HepG2 (cell line): ENCODE results near the gene CKS1B. TPM values are rescaled to one million over a fixed set of nuclear protein-coding genes. Genes with fewer than 3 reads are reported as not detected.
A peak's percentile ranks its signal among the peaks of the same experiment; 100 is the strongest.

Experiments
- CREB1 ChIP-seq, 2 experiments: fragments of 450-650 bp in 1 of 2; IDR thresholded peaks; 2 replicates each; pipeline ENCODE4 v1.6.1; 2016 to 2017; ENCODE audit warnings: control low read depth in 1 of 2, mild to moderate bottlenecking in 1 of 2, missing compliant biosample characterization in 1 of 2, missing genetic modification characterization in 1 of 2
- DNMT3B ChIP-seq: conservative IDR thresholded peaks from 2 replicates; pipeline ENCODE4 v1.6.1; 2016; ENCODE audit warnings: missing biosample characterization, control low read depth
- EHMT2 ChIP-seq: fragments of 200-600 bp; sonication (generic); IDR thresholded peaks from 2 replicates; pipeline ENCODE4 v1.7.0; 2017; ENCODE audit warnings: antibody characterized with exemption, low read depth, low read length, borderline replicate concordance
- EZH2 ChIP-seq: conservative IDR thresholded peaks from 2 replicates; pipeline ENCODE4 v1.6.1; 2012; ENCODE audit warnings: mild to moderate bottlenecking, low read depth, low read length, moderate library complexity
- FOXJ3 ChIP-seq: sonication (generic); formaldehyde crosslinking; IDR thresholded peaks from 2 replicates; pipeline ENCODE4 v1.4.0; 2020; ENCODE audit warnings: missing genetic modification reagents, mild to moderate bottlenecking, borderline replicate concordance
- FOXK1 ChIP-seq: sonication (generic); formaldehyde crosslinking; IDR thresholded peaks from 2 replicates; pipeline ENCODE4 v1.4.0; 2020; ENCODE audit warnings: low read depth, missing genetic modification reagents, borderline replicate concordance
- JDP2 ChIP-seq: sonication (generic); formaldehyde crosslinking; IDR thresholded peaks from 2 replicates; pipeline ENCODE4 v1.8.1; 2022; ENCODE audit warnings: missing genetic modification reagents, borderline replicate concordance
- KDM4B ChIP-seq: sonication (generic); formaldehyde crosslinking; IDR thresholded peaks from 2 replicates; pipeline ENCODE4 v1.4.0; 2020; ENCODE audit warnings: missing genetic modification reagents
- TEAD2 ChIP-seq: sonication (generic); formaldehyde crosslinking; IDR thresholded peaks from 2 replicates; pipeline ENCODE4 v1.9.0; 2021; ENCODE audit warnings: missing genetic modification reagents
- TEF ChIP-seq: sonication (generic); formaldehyde crosslinking; IDR thresholded peaks from 2 replicates; pipeline ENCODE4 v1.5.0; 2020; ENCODE audit warnings: missing genetic modification reagents
- ZBTB43 ChIP-seq: sonication (generic); formaldehyde crosslinking; conservative IDR thresholded peaks from 2 replicates; pipeline ENCODE4 v1.4.0; 2020; ENCODE audit warnings: missing genetic modification reagents
- ZNF17 ChIP-seq: sonication (generic); formaldehyde crosslinking; IDR thresholded peaks from 2 replicates; pipeline ENCODE4 v1.5.0; 2020; ENCODE audit warnings: mild to moderate bottlenecking, missing genetic modification reagents
- ZNF251 ChIP-seq: sonication (generic); formaldehyde crosslinking; IDR thresholded peaks from 2 replicates; pipeline ENCODE4 v1.9.0; 2021; ENCODE audit warnings: mild to moderate bottlenecking, missing genetic modification reagents
- ZNF256 ChIP-seq: sonication (generic); formaldehyde crosslinking; conservative IDR thresholded peaks from 2 replicates; pipeline ENCODE4 v1.4.0; 2020; ENCODE audit warnings: missing genetic modification reagents
- ZNF607 ChIP-seq: sonication (generic); formaldehyde crosslinking; IDR thresholded peaks from 2 replicates; pipeline ENCODE4 v1.5.1; 2020; ENCODE audit warnings: missing genetic modification reagents, mild to moderate bottlenecking, borderline replicate concordance
- ZNF615 ChIP-seq: sonication (generic); formaldehyde crosslinking; IDR thresholded peaks from 2 replicates; pipeline ENCODE4 v1.5.0; 2020; ENCODE audit warnings: mild to moderate bottlenecking, missing genetic modification reagents, borderline replicate concordance
- ZNF646 ChIP-seq: sonication (generic); formaldehyde crosslinking; IDR thresholded peaks from 2 replicates; pipeline ENCODE4 v1.9.0; 2021; ENCODE audit warnings: mild to moderate bottlenecking, missing genetic modification reagents
- ZNF781 ChIP-seq: sonication (generic); formaldehyde crosslinking; IDR thresholded peaks from 2 replicates; pipeline ENCODE4 v1.5.1; 2020; ENCODE audit warnings: borderline replicate concordance, mild to moderate bottlenecking, missing genetic modification reagents; ENCODE audit errors: not compliant biosample characterization
- ZNF83 ChIP-seq: sonication (generic); formaldehyde crosslinking; IDR thresholded peaks from 2 replicates; pipeline ENCODE4 v1.4.0; 2020; ENCODE audit warnings: missing genetic modification reagents, mild to moderate bottlenecking, borderline replicate concordance
- polyA plus RNA-seq, 8 experiments: library from polyadenylated mRNA; depleted of rRNA in 3 of 8; stranded (reverse) in 7 of 8; unstranded in 1 of 8; fragments of >200 nt; fragmentation: Illumina TruSeq in 4 of 8; extraction: Trizol in 4 of 8; gene quantifications; 2 replicates each; pipeline versions ENCODE4 v1.2.1 to v1.2.3, GENCODE V29; 2011 to 2016; ENCODE audit warnings: low read depth in 4 of 8, missing spikeins in 1 of 8, mixed read lengths in 1 of 8; ENCODE audit not compliant: insufficient read depth in 1 of 8
- total RNA-seq, 5 experiments: library from RNA; depleted of rRNA; stranded (reverse); fragments of >200 nt; fragmentation: Illumina TruSeq; extraction: Trizol; gene quantifications; 2 replicates each; pipeline ENCODE4 v1.2.3, GENCODE V29; 2016; ENCODE audit warnings: low read depth in 1 of 5

Gene CKS1B
- total and polyA plus RNA-seq, 2 of the 13 experiments (the other 11 are each of a cell fraction or from before 2014, with no cell fraction given), result 217 to 222 TPM

GRCh38 chr1:154982897-154983648 lies 8.6 kb downstream of the CKS1B start, which contains the start of gene FLAD1 (continued):
- 0 out of 2 replicates have a peak, but pooled peaks have one; percentile 61 for TF ChIP-seq KDM4B (CRISPR knock-in tag)
- no peak for TF ChIP-seq ZNF615 (CRISPR knock-in tag)
- no peak for TF ChIP-seq TEF (CRISPR knock-in tag)
- no peak for TF ChIP-seq EHMT2
- TF ChIP-seq DNMT3B, result peak; percentile 89
- no peak for TF ChIP-seq ZNF256 (CRISPR knock-in tag)
- no peak for TF ChIP-seq ZNF17 (CRISPR knock-in tag)
- no peak for TF ChIP-seq FOXJ3 (CRISPR knock-in tag)
- TF ChIP-seq FOXK1 (CRISPR knock-in tag), result peak; percentile 80
- peak; percentile 56; the same call in 1 of the 2 replicates for TF ChIP-seq ZBTB43 (CRISPR knock-in tag)
- TF ChIP-seq EZH2, result no peak
- 0 out of 2 replicates have a peak, but pooled peaks have one; percentile 41 for TF ChIP-seq TEAD2 (CRISPR knock-in tag)
- TF ChIP-seq JDP2, result no peak
- no peak for TF ChIP-seq ZNF251 (CRISPR knock-in tag)
- TF ChIP-seq ZNF646, result no peak
- no peak for TF ChIP-seq ZNF607
- no peak for TF ChIP-seq ZNF781 (CRISPR knock-in tag)
- peak; percentile 81 for TF ChIP-seq CREB1 (IDR thresholded peaks at IDR 0.05)
- peak; percentile 93 for TF ChIP-seq CREB1 (CRISPR knock-in tag; IDR thresholded peaks at IDR 0.05)
- TF ChIP-seq ZNF83 (CRISPR knock-in tag), result no peak
